Cardiac fibroblast (primary cell): ENCODE results near the gene SDCCAG8.

ENCODE experiments used
- DNase-seq, 2 donors: peaks; one replicate each; pipeline versions ENCODE4 v3.0.0 to v3.0.0-alpha.2; 2010; ENCODE audit warnings: low read depth in 2 of 2
- H3K4me3 ChIP-seq, 2 donors: replicated peaks in 1 of 2; 1 replicate in 1 of 2; 2 replicates in 1 of 2; pipeline ENCODE4 v1.5.1; 2011; ENCODE audit warnings: low read depth in 2 of 2, low read length in 2 of 2, mild to moderate bottlenecking in 2 of 2, moderate library complexity in 1 of 2
- TF ChIP-seq, protein P1 (sequence below): IDR thresholded peaks from one replicate; pipeline ENCODE4 v1.5.1; 2011; ENCODE audit warnings: low read depth, mild to moderate bottlenecking, low read length, inconsistent platforms

The SDCCAG8 gene

DNA sequence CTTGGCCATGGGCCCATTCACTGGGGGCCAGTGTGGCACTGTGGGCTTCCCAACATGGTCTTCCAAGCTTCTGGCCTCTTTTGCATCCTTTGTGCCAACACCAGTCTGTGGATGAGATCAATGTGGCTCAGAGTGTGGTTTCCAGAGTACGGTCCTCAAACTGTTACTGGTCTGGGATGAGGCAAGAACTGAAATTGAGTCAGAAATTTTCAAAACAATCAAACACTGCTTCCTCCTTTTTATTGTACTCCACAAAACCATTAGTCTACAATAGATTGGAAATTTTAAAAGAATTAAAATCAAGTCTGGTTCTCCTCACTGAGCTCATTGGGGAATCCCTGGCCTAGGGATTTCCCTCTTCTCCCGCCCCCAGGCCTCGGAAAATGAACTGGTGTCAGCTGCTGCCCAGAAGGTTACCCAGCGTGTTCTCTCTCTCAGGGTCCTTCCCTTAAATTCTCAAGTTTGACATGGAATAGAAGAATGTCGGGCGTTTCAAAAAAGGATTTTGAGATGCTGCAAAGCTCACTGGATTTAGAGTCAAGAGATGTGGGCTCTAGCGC is 222.0 kb downstream of the SDCCAG8 start:
- peak in 1 of 2 donors; percentile 30 for DNase-seq
- TF ChIP-seq, protein P1, sequence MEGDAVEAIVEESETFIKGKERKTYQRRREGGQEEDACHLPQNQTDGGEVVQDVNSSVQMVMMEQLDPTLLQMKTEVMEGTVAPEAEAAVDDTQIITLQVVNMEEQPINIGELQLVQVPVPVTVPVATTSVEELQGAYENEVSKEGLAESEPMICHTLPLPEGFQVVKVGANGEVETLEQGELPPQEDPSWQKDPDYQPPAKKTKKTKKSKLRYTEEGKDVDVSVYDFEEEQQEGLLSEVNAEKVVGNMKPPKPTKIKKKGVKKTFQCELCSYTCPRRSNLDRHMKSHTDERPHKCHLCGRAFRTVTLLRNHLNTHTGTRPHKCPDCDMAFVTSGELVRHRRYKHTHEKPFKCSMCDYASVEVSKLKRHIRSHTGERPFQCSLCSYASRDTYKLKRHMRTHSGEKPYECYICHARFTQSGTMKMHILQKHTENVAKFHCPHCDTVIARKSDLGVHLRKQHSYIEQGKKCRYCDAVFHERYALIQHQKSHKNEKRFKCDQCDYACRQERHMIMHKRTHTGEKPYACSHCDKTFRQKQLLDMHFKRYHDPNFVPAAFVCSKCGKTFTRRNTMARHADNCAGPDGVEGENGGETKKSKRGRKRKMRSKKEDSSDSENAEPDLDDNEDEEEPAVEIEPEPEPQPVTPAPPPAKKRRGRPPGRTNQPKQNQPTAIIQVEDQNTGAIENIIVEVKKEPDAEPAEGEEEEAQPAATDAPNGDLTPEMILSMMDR: no peak
- H3K4me3 ChIP-seq: no peak overlapping the region

DNA sequence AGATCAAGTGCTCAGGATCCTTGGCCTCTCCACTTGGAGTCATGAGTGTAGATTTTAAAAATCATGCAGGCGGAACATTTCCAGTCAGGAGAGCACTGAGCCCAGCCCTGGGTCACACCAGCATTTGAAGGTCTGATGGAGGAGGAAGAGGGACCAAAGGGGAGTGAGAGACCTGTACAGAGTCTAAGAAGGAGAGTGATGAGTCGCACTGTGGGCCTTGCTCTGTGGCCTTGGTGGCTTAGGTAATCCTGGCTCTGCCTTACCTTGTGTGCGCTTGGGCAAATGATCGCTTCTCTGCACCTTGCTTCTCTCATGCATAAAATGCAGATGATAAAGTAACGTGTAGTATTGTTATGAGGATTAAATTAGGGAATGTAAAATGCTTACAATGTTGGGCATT is 225.3 kb downstream of the SDCCAG8 start:
- no peak overlapping the region for H3K4me3 ChIP-seq
- TF ChIP-seq, protein P1: no peak
- no peak for DNase-seq

DNA sequence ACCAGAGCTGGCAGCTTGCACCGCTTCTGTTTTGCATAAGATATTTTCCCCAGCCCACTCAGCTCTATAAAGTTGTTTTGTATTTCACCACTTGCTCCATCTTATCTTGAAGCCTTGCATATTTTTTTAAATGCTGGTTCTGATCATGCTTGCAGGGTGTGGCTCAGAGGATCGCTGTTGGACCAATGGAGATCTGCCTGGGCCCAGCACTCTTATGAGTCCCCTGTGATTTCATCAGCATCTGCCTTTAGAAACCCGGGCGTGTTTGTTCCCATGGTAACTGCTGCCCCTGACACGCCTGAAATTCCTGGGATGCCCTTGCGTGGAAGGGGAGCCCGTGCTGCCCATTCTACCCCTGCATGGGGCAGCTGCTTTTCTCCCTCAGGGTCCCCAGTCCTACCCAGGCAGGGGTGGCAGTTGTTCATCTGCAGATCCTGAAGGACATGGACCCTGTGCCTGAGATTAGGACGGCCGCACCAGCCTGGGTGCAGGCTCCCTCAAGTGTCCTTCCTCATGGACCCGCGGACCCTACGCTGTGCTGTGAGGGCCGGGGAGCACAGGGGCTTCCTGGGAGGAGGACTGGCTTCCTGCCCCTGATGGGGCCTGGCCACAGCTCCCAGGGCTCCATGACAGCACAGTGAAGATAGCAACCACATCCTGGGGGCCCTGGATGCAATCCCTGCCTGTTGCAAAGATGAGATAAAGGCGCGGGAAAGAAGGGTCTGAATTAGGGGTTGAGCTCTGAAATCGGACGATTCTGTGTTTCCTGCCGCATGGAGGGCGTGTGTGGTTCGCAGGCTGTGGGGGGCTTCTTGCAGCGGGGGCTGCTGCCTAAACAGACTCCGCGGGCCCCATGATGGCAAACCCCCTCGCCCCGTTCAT is 226.5 kb downstream of the SDCCAG8 start:
- DNase-seq: peak; percentile 82 to 92

DNA sequence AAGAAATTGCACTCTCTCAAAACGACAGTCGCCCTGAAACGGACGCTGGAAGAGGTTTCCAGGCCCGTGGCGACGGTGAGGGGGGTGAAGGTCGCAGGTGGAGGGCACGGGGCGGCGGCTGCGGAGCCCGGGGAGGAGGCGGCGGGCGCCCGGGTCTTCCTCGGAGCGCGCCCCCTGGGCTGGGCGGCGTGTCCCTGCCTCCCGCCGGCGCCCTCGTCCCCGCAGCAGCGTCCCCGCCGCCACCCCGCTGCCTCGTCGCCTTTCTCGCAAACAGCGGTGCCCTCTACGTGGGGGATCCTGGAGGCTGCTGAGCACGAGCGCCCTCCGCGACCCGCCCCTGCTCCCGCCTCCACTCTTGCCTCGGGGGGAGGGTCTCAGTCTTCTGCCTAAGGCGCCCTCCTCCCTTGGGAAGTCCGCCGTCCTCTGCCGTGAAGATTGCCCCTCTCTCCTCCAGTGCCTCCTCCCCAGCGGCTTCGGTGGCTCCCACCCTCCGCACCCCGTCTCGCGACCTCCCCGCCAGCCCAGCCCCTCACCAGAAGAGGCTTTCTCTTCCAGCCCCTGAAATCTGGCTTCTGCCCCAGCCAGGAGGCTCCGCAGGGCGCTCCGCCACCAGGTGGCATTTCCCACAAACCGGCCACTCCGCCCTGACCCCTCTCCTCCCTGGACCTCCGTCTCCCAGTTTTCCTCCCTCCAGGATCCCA is 227.4 kb downstream of the SDCCAG8 start:
- no peak for DNase-seq
- peak overlapping the region in 1 of 2 donors; percentile 26 for H3K4me3 ChIP-seq
- TF ChIP-seq, protein P1: no peak

More for the DNA sequence above, 226.5 kb downstream of the SDCCAG8 start:
- H3K4me3 ChIP-seq: no peak overlapping the region
- TF ChIP-seq, protein P1: no peak

DNA sequence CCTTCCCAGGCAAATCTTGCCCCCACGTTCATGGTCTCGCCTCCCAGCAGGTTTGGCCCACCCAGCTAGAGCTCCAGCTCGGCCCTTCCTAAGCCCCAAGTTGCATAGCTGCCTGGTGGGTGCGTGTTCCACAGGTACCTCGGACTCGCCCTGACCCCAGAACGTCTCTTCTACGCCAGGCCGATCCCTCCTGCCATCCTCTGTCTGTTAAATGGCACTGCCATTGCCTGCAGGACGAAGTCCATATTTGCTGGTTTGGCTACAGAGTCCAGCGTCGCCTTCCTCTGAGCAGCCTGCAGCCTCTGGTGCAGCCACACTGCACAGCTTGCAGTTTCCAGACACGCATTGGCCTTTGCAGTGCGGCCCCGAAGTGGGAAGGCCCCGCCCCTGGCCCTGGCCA is 228.1 kb downstream of the SDCCAG8 start:
- H3K4me3 ChIP-seq: no peak overlapping the region
- TF ChIP-seq, protein P1: no peak
- no peak for DNase-seq

DNA sequence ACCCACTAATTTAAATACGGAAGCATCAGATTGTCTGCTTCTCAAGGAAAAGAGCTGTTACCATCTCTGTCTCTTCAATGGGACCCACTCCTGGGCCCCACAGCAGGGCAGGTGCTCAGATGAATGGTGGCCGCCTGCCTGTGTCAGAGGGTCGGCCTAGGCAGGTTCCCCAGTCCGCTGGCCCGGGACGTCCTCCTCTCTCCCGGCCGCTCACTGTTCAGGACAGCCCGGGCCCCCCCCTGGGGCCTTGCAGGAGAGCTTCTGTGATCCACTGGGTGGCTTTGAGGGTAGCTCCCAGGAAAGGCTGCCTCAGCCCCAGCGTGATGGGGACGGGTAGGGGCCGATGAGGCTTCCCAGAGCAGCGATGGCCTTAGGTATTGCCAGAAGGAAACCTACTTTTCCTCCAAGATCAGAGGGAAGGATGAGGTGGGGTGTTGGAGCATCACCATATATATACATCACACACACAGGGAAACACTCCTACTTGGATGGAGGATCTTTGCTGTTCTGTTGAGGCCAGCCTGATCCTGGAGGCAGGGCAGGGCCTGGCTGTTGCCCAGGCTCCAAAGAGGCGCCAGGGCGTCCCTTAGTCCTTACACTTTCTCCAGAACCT is 231.3 kb downstream of the SDCCAG8 start:
- H3K4me3 ChIP-seq: no peak overlapping the region
- no peak for DNase-seq
- TF ChIP-seq, protein P1: no peak
